ENCODE results near the gene SMG6.

SMG6 gene

GRCh38 chr17:2138761-2139160, 164.8 kb downstream of the SMG6 start:
- Histone ChIP-seq H3K4me1 (ENCODE audit: insufficient read depth, low read length) (peaks cover 23% of the 10 kb centered on the region), H2AFZ (ENCODE audit: low read depth, low read length) (no peak overlapping the region), H3K27me3 (ENCODE audit: insufficient read depth, low read length) (no peaks in the 10 kb centered on the region), H3K9me3 (ENCODE audit: low read length) (no peaks in the 10 kb centered on the region), H3K36me3 (ENCODE audit: insufficient read depth, low read length) (no peaks in the 10 kb centered on the region), H3K4me3 (ENCODE audit: low read length) (no peak overlapping the region)

DNA sequence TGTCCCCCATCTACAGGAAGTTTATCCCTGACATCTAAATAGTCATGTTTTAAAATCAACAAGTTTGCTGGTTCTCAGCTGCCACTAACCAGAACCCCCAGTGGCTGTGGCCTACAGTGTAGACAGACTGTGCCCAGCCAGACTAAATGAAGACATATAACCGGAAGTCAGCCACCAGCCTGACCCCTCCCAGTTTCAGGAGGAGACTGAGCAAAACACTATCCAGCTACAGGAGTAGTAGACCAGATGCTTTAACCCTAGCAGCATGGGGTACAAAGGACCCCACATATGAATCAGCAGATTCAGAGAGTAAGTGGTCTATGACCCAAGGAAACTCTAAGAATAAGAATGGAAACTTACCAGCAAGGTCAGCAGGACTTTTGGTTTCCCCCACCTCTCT, 165.3 kb downstream of the SMG6 start:
- H3K4me3 ChIP-seq (ENCODE audit: low read length) = no peak overlapping the region
- H2AFZ ChIP-seq (ENCODE audit: low read depth, low read length) = no peak overlapping the region
- H3K27me3 ChIP-seq (ENCODE audit: insufficient read depth, low read length) = no peaks in the 10 kb centered on the region
- no peaks in the 10 kb centered on the region for H3K9me3 ChIP-seq (ENCODE audit: low read length)
- peaks cover 23% of the 10 kb centered on the region for H3K4me1 ChIP-seq (ENCODE audit: insufficient read depth, low read length)
- H3K36me3 ChIP-seq (ENCODE audit: insufficient read depth, low read length) = no peaks in the 10 kb centered on the region

DNA sequence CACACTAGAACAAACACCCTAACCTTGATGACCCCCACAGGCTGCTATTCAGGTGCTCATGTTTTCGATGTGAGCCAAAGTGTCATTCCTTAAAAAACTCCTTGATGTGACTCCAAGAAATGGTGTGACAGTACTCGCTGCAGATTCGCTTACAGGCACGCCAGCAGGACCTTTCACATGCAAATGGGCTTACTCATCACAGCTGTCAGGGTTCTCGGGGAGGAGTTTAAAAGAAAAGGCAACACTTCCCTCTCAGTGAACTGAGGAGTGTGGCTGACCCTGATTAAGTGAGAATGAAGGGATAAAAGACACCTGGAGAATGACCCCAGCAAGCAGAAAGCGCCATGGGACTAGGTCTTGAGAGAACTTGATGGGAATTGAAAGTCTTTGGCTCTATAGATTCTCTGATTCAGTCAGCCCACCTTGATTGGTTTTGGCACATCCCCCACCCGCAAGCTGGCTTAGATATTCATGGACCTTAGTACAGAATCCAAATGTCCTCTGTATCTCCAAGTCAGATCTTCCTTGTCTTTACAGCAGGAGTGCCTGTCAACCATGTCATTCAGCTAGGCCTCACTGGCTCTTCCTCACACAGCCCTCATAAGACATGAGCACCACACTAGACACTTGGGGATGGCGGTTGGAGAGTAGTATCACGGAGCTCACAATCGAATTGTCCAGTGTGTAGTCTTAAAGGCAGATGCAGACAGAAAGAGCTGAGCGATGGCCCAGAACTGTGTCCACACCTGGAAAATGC, 166.1 kb downstream of the SMG6 start:
- Histone ChIP-seq H3K9me3 (ENCODE audit: low read length) (no peaks in the 10 kb centered on the region), H3K27me3 (ENCODE audit: insufficient read depth, low read length) (no peaks in the 10 kb centered on the region), H3K4me3 (ENCODE audit: low read length) (no peak overlapping the region), H3K36me3 (ENCODE audit: insufficient read depth, low read length) (no peaks in the 10 kb centered on the region), H3K4me1 (ENCODE audit: insufficient read depth, low read length) (peaks cover 23% of the 10 kb centered on the region), H2AFZ (ENCODE audit: low read depth, low read length) (no peak overlapping the region)

- no peak overlapping the region for H3K4me3 ChIP-seq (ENCODE audit: low read length)
- peaks cover 23% of the 10 kb centered on the region for H3K4me1 ChIP-seq (ENCODE audit: insufficient read depth, low read length)
- H2AFZ ChIP-seq (ENCODE audit: low read depth, low read length) = no peak overlapping the region
- H3K9me3 ChIP-seq (ENCODE audit: low read length) = no peaks in the 10 kb centered on the region
- no peaks in the 10 kb centered on the region for H3K27me3 ChIP-seq (ENCODE audit: insufficient read depth, low read length)
- no peaks in the 10 kb centered on the region for H3K36me3 ChIP-seq (ENCODE audit: insufficient read depth, low read length)
Observed at GRCh38 chr17:2136241-2136640, 167.3 kb downstream of the SMG6 start.

DNA sequence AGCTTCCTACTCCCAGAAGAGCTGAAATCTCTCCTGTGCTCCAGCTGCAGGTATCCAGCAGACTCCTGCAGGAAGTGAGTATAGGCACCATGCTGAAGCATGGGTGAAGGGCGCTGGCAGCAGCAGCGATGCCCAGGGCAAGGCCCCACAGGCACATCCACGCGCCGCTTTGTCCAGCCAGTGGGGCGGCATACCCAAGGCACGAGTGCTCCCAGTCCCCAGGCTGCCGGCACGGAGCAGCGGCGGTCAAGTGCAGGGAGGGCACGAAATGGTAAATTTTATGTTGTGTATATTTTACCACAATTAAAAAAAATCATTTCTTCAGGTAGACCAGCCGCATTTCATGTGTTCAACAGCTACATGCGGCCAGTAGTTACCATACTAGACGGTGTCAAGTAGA, 175.6 kb downstream of the SMG6 start:
- Histone ChIP-seq H2AFZ (ENCODE audit: low read depth, low read length) (no peak overlapping the region), H3K9me3 (ENCODE audit: low read length) (peaks cover 5% of the 10 kb centered on the region), H3K4me1 (ENCODE audit: insufficient read depth, low read length) (no peaks in the 10 kb centered on the region), H3K36me3 (ENCODE audit: insufficient read depth, low read length) (peaks cover 6% of the 10 kb centered on the region), H3K27me3 (ENCODE audit: insufficient read depth, low read length) (no peaks in the 10 kb centered on the region), H3K4me3 (ENCODE audit: low read length) (no peak overlapping the region)

- Histone ChIP-seq H2AFZ (ENCODE audit: low read depth, low read length) (no peak overlapping the region), H3K27me3 (ENCODE audit: insufficient read depth, low read length) (no peaks in the 10 kb centered on the region), H3K9me3 (ENCODE audit: low read length) (peaks cover 5% of the 10 kb centered on the region), H3K36me3 (ENCODE audit: insufficient read depth, low read length) (peaks cover 15% of the 10 kb centered on the region), H3K4me1 (ENCODE audit: insufficient read depth, low read length) (no peaks in the 10 kb centered on the region), H3K4me3 (ENCODE audit: low read length) (no peak overlapping the region)
Observed at GRCh38 chr17:2125013-2125535, 178.5 kb downstream of the SMG6 start.

DNA sequence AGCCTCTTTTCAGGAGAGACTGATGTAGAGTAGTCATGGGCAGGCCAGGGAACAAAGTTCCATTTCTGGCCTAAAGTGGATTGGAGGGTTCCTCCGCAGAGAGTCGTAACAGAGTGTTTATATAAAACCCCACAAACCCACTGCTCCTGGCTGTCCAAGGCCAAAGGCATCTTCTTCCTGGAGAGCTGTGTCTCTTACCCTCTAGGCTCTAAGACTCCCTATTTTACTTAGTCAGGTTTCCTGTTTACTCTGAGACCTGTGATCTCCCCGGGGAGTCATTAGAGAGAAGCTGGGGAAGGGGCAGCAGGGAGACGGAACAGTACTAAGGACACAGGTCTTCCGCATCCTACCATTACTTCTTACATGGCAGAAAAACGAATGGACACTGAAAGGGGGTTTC, 179.2 kb downstream of the SMG6 start:
- no peak overlapping the region for H2AFZ ChIP-seq (ENCODE audit: low read depth, low read length)
- no peaks in the 10 kb centered on the region for H3K4me1 ChIP-seq (ENCODE audit: insufficient read depth, low read length)
- peaks cover 15% of the 10 kb centered on the region for H3K36me3 ChIP-seq (ENCODE audit: insufficient read depth, low read length)
- H3K27me3 ChIP-seq (ENCODE audit: insufficient read depth, low read length) = no peaks in the 10 kb centered on the region
- peaks cover 5% of the 10 kb centered on the region for H3K9me3 ChIP-seq (ENCODE audit: low read length)
- H3K4me3 ChIP-seq (ENCODE audit: low read length) = no peak overlapping the region

- Histone ChIP-seq H3K27me3 (ENCODE audit: insufficient read depth, low read length) (no peaks in the 10 kb centered on the region), H3K36me3 (ENCODE audit: insufficient read depth, low read length) (peaks cover 15% of the 10 kb centered on the region), H3K4me1 (ENCODE audit: insufficient read depth, low read length) (no peaks in the 10 kb centered on the region), H2AFZ (ENCODE audit: low read depth, low read length) (no peak overlapping the region), H3K9me3 (ENCODE audit: low read length) (peaks cover 5% of the 10 kb centered on the region), H3K4me3 (ENCODE audit: low read length) (no peak overlapping the region)
Observed at GRCh38 chr17:2123375-2124251, 180.0 kb downstream of the SMG6 start.

DNA sequence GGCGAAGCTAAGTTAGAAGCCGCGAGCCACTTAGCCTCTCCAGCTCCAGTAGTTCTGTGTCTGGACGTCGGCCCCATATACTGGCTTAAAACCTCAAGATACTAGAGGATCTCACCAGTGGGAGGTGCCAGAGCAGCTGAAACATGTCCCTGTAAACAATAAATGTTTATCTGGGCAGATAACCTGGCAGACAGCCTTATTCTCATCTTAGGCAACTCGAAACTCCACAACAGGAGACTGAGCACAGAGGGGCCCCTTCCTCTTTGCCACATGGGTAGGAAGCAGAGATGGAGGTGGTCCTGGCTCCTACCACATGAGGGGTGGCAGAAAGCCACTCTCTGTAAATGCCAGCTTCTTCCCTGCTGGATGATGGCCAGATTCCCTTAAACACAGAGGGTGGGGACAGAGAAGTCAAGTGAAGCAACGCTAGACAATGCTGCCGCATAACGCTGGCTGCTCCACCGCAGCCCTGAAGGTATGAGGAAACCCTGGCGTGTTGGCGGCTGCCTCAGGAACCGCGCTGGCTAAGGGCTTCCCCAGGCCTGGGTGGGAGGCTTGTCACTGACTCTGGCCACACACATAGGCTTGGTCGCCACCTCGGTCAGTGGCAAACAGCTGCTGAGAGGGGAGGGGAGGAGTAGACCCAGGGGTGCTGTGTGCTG, 180.8 kb downstream of the SMG6 start:
- Histone ChIP-seq H2AFZ (ENCODE audit: low read depth, low read length) (no peak overlapping the region), H3K9me3 (ENCODE audit: low read length) (peaks cover 5% of the 10 kb centered on the region), H3K27me3 (ENCODE audit: insufficient read depth, low read length) (no peaks in the 10 kb centered on the region), H3K4me3 (ENCODE audit: low read length) (no peak overlapping the region), H3K4me1 (ENCODE audit: insufficient read depth, low read length) (no peaks in the 10 kb centered on the region), H3K36me3 (ENCODE audit: insufficient read depth, low read length) (peaks cover 12% of the 10 kb centered on the region)

- no peak overlapping the region for H2AFZ ChIP-seq (ENCODE audit: low read depth, low read length)
- no peaks in the 10 kb centered on the region for H3K4me1 ChIP-seq (ENCODE audit: insufficient read depth, low read length)
- H3K4me3 ChIP-seq (ENCODE audit: low read length) = no peak overlapping the region
- no peaks in the 10 kb centered on the region for H3K27me3 ChIP-seq (ENCODE audit: insufficient read depth, low read length)
- H3K36me3 ChIP-seq (ENCODE audit: insufficient read depth, low read length) = peaks cover 9% of the 10 kb centered on the region
- H3K9me3 ChIP-seq (ENCODE audit: low read length) = no peaks in the 10 kb centered on the region
Observed at GRCh38 chr17:2120586-2121335, 182.8 kb downstream of the SMG6 start.

DNA sequence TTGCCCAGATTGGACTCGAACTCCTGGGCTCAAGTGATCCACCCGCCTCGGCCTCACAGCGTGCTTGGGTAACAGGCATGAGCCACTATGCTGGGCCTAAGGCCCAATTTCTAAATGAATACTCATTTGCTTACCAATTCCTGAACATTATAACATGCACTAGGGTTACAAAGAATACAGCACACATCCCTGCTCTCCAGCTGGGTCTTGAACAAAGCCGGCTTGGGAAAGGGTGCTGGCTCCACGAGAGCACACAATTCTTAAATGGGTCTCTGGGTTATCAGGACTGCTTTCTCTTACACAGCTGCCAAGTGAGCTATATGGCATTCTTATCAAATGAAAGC, 190.3 kb downstream of the SMG6 start:
- Histone ChIP-seq H3K27me3 (ENCODE audit: insufficient read depth, low read length) (no peaks in the 10 kb centered on the region), H3K4me3 (ENCODE audit: low read length) (no peak overlapping the region), H2AFZ (ENCODE audit: low read depth, low read length) (no peak overlapping the region), H3K9me3 (ENCODE audit: low read length) (no peaks in the 10 kb centered on the region), H3K36me3 (ENCODE audit: insufficient read depth, low read length) (peaks cover 2% of the 10 kb centered on the region), H3K4me1 (ENCODE audit: insufficient read depth, low read length) (peaks cover 4% of the 10 kb centered on the region)

DNA sequence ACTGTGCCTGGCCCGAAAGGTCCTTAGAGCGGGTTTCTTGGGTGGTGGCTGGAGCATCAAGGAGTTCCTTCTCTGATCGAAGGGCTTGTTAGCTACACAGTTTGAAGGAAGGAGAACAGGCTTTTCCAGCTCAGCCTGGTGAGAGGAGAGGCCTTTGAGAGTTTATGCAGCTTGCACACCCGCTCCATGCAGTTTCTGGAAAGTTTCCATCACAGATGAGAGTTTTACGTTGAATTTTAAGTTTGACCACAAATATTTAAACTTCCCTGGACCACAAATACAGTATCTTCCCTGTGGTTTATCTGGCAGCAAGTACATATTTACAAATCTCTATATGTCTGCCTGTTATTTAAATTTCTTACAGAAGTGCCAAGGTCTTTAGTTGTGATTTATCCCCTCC, 191.9 kb downstream of the SMG6 start:
- H3K27me3 ChIP-seq (ENCODE audit: insufficient read depth, low read length) = no peaks in the 10 kb centered on the region
- H3K4me1 ChIP-seq (ENCODE audit: insufficient read depth, low read length) = peaks cover 4% of the 10 kb centered on the region
- no peak overlapping the region for H2AFZ ChIP-seq (ENCODE audit: low read depth, low read length)
- H3K36me3 ChIP-seq (ENCODE audit: insufficient read depth, low read length) = peaks cover 2% of the 10 kb centered on the region
- no peaks in the 10 kb centered on the region for H3K9me3 ChIP-seq (ENCODE audit: low read length)
- no peak overlapping the region for H3K4me3 ChIP-seq (ENCODE audit: low read length)
